PFSK-1 (cell line): ENCODE measurements around the gene IRX2.

Experiments used
- FOXP2 ChIP-seq: optimal IDR thresholded peaks from 2 replicates; pipeline ENCODE3; 2011; ENCODE audit warnings: borderline replicate concordance, control low read depth, inconsistent platforms; ENCODE audit not compliant: insufficient read depth; ENCODE audit errors: extremely low read length, extremely low read depth
- POLR2AphosphoS5 ChIP-seq: IDR thresholded peaks from 2 replicates; pipeline ENCODE4 v1.6.1; 2012; ENCODE audit warnings: low read depth, mild to moderate bottlenecking, control low read depth, low read length, moderate library complexity
- REST ChIP-seq, 2 experiments: IDR thresholded peaks; 2 replicates each; pipeline versions ENCODE4 v1.6.1 to v1.8.0; 2011 to 2012; ENCODE audit warnings: low read depth in 2 of 2, low read length in 2 of 2, control low read depth in 1 of 2, inconsistent platforms in 1 of 2, mild to moderate bottlenecking in 1 of 2, moderate library complexity in 1 of 2; ENCODE audit not compliant: insufficient read depth in 1 of 2
- SIN3A ChIP-seq: IDR thresholded peaks from 2 replicates; pipeline ENCODE4 v1.6.1; 2012; ENCODE audit warnings: mild to moderate bottlenecking, low read length, moderate library complexity, borderline replicate concordance; ENCODE audit not compliant: insufficient read depth
- TAF1 ChIP-seq: IDR thresholded peaks from 2 replicates; pipeline ENCODE4 v1.6.1; 2012; ENCODE audit warnings: low read length, control low read depth, borderline replicate concordance; ENCODE audit not compliant: insufficient read depth

Gene IRX2

GRCh38 chr5:2782658-2783057, 31.2 kb upstream of the IRX2 start:
- TF ChIP-seq TAF1 (no peak), REST (IDR thresholded peaks at IDR 0.05; ENCODE audit: insufficient read depth in 1 of 2, low read depth in 2 of 2, low read length in 2 of 2) (no peak), POLR2AphosphoS5 (no peak), FOXP2 (no peak), SIN3A (no peak)

GRCh38 chr5:2780421-2781171, 29.1 kb upstream of the IRX2 start:
- no peak for TF ChIP-seq TAF1
- TF ChIP-seq FOXP2, result no peak
- no peak for TF ChIP-seq REST (IDR thresholded peaks at IDR 0.05; ENCODE audit: insufficient read depth in 1 of 2, low read depth in 2 of 2, low read length in 2 of 2)
- TF ChIP-seq POLR2AphosphoS5, result no peak
- no peak for TF ChIP-seq SIN3A

GRCh38 chr5:2779459-2779858, 28.0 kb upstream of the IRX2 start:
- TF ChIP-seq FOXP2, result no peak
- TF ChIP-seq SIN3A, result no peak
- TF ChIP-seq TAF1, result no peak
- no peak for TF ChIP-seq POLR2AphosphoS5
- TF ChIP-seq REST (IDR thresholded peaks at IDR 0.05; ENCODE audit: insufficient read depth in 1 of 2, low read depth in 2 of 2, low read length in 2 of 2), result no peak

- no peak for TF ChIP-seq REST (IDR thresholded peaks at IDR 0.05; ENCODE audit: insufficient read depth in 1 of 2, low read depth in 2 of 2, low read length in 2 of 2)
- no peak for TF ChIP-seq POLR2AphosphoS5
- TF ChIP-seq FOXP2, result no peak
Observed at GRCh38 chr5:2776337-2777302, 25.1 kb upstream of the IRX2 start.
